Right ventricle myocardium inferior (tissue), 1 donor: Measurements from ENCODE around the gene ADGRD1. TPM values are rescaled to one million over a fixed set of nuclear protein-coding genes. Genes with fewer than 3 reads are reported as not detected.

Experiments
- ATAC-seq: fragments of 200-7000 bp; cut with Tn5 transposase; one replicate; pipeline ENCODE4 v1.9.1; 2020; ENCODE audit warnings: mild to moderate bottlenecking, moderate library complexity
- DNase-seq: peaks from one replicate; pipeline ENCODE4 v3.0.0; 2021; ENCODE audit errors: missing footprints
- intact Hi-C: fragments of 100-400 bp; cut with DNase I; formaldehyde crosslinking; loops from one replicate; pipeline ENCODE4 v1.11.0; 2022
- total RNA-seq: library from RNA; stranded (reverse); fragmentation: NEBNext Ultra II Directional; extraction: Animal tissue kit (Norgen Biotek cat#: 25700); gene quantifications from one replicate; pipeline ENCODE4 v1.2.1, GENCODE V29; 2021
- donor health status: DM: no; HTN: yes; CAD: no; lungs with severe emphysema.

ADGRD1 gene
- total RNA-seq, 1 donor from 2014 or later, result 89.1 TPM

GRCh38 chr12:131164096-131164872 is 210.6 kb downstream of the ADGRD1 start:
- DNase-seq (no peak), ATAC-seq (no peak)
- intact Hi-C loops, result no loop called here

GRCh38 chr12:131166717-131167116 is 213.0 kb downstream of the ADGRD1 start:
- ATAC-seq, result no peak

GRCh38 chr12:131167334-131167733 is 213.6 kb downstream of the ADGRD1 start:
- intact Hi-C loops, result no loop called here
- no peak for DNase-seq
- ATAC-seq, result no peak

More at GRCh38 chr12:131166717-131167116, 213.0 kb downstream of the ADGRD1 start:
- intact Hi-C loops, result no loop called here
- DNase-seq, result no peak

- intact Hi-C loops, result no loop called here
- no peak for DNase-seq
- no peak for ATAC-seq
Observed at GRCh38 chr12:131171029-131171428, 217.3 kb downstream of the ADGRD1 start.

- DNase-seq (no peak), ATAC-seq (no peak)
- intact Hi-C loops, result no loop called here
Observed at GRCh38 chr12:131174901-131175300, 221.2 kb downstream of the ADGRD1 start.

GRCh38 chr12:131176266-131176665 is 222.6 kb downstream of the ADGRD1 start:
- no peak for ATAC-seq
- no peak for DNase-seq
- intact Hi-C loops, result no loop called here

- intact Hi-C loops, result no loop called here
- ATAC-seq, result no peak
- DNase-seq, result no peak
Observed at GRCh38 chr12:131176926-131177325, 223.2 kb downstream of the ADGRD1 start.

- intact Hi-C loops, result no loop called here
Observed at GRCh38 chr12:131177599-131177998, 223.9 kb downstream of the ADGRD1 start.

GRCh38 chr12:131187602-131188001 is 233.9 kb downstream of the ADGRD1 start:
- DNase-seq (no peak), ATAC-seq (no peak)
- intact Hi-C loops, result no loop called here

More at GRCh38 chr12:131177599-131177998, 223.9 kb downstream of the ADGRD1 start:
- ATAC-seq, result no peak
- no peak for DNase-seq

- intact Hi-C loops, result no loop called here
- no peak for ATAC-seq
- no peak for DNase-seq
Observed at GRCh38 chr12:131188131-131189050, 234.7 kb downstream of the ADGRD1 start.

- ATAC-seq (no peak), DNase-seq (no peak)
- intact Hi-C loops, result no loop called here
Observed at GRCh38 chr12:131189781-131190180, 236.1 kb downstream of the ADGRD1 start.

- intact Hi-C loops, result no loop called here
- ATAC-seq, result no peak
- no peak for DNase-seq
Observed at GRCh38 chr12:131190965-131191364, 237.3 kb downstream of the ADGRD1 start.

Other genes starting within 250 kb of the ADGRD1 start
- gene RIMBP2, start 237.6 kb upstream of the ADGRD1 start, total RNA-seq, result not detected
- gene STX2, start 114.7 kb upstream of the ADGRD1 start, total RNA-seq, result 15.9 TPM
- gene RAN, start 81.8 kb upstream of the ADGRD1 start, total RNA-seq, result 253 TPM